Stimulated activated CD4-positive, alpha-beta T cell treated with anti-CD3 and anti-CD28 coated beads, Interleukin-4, amount 100 ng/mL, for 48 hours (primary cell): ENCODE measurements around the gene CCDC51.
"Not testable (repeated sequence)": the region's sequence is repeated elsewhere in the genome, so short reads cannot be mapped to it uniquely, and the experiment has no call there.

ENCODE experiments used
- DNase-seq, 2 donors: peaks; one replicate each; pipeline ENCODE4 v3.0.0-alpha.2; 2020; ENCODE audit warnings: low read depth in 2 of 2

Gene CCDC51

GRCh38 chr3:48406443-48407431 is 33.2 kb downstream of the CCDC51 start:
- DNase-seq, result no peak

- DNase-seq, result no peak
Measured at GRCh38 chr3:48405971-48406370, 33.9 kb downstream of the CCDC51 start.

DNA sequence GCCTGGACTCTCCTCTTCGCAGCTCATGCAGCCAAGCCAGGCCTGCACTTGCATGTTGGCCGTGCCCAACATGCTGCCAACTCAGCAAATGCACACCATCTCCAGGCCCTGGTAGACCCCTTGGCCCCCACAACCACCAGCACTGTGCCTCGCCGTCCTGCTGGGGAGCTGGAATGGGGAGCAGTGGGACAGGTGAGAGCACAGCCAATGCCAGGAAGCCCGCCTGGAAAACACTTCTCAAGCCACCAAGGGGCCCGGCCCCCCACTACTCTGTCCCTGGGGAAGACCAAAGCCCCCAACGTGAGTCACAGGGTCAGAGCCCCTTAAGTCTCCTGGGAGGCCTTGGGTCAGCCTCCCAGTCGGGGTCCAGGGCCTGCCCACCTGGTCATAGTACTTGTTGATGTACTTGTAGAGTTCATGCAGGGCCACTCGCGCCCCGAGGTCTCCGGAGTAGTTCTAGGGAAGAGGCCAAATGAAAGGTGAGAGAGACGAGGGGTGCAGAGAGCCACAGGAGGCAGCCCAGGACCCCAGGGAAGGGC is 34.5 kb downstream of the CCDC51 start:
- no peak for DNase-seq

DNA sequence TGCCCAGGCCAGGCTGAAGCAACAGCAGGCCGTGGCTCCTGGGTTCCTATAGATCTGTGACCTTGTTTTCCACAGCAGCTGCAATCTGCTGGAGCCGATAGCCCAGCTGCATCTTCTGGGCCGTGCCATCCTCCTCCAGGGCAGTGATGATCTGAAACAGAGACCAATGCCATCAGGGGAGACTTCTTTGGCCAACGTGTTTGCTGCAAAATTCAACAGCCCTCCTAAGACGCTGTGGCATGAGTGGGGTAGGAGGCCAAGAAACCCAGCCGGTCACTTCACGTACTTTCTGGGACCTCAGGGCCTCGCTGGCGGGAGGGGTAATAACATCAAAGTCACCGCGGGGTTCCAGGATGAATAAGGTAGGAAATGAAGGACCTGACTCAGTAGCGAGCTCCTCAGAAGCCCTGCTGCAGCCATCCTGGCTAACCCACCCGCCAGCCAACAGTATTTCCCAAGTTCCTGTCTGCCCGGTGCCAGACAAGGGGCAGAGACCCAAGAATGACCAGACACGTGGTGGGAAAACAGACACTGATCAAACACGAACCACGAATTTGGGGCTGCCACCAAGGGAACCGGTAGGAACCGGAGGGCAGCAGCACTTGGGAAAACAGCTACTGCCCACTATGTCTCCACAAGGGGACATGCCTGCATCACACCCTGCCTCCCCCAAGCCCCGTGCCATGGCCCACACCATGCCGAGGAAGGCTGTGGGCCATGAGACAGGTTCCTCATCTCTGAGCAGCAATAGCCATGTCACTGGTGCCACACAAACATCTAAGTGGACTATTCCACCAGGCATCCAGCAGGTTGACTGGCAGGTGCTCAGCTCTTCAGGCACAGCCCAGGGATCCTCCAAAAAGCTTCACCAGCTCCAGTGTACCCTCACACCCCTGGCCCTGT is 35.2 kb downstream of the CCDC51 start:
- DNase-seq, result no peak

DNA sequence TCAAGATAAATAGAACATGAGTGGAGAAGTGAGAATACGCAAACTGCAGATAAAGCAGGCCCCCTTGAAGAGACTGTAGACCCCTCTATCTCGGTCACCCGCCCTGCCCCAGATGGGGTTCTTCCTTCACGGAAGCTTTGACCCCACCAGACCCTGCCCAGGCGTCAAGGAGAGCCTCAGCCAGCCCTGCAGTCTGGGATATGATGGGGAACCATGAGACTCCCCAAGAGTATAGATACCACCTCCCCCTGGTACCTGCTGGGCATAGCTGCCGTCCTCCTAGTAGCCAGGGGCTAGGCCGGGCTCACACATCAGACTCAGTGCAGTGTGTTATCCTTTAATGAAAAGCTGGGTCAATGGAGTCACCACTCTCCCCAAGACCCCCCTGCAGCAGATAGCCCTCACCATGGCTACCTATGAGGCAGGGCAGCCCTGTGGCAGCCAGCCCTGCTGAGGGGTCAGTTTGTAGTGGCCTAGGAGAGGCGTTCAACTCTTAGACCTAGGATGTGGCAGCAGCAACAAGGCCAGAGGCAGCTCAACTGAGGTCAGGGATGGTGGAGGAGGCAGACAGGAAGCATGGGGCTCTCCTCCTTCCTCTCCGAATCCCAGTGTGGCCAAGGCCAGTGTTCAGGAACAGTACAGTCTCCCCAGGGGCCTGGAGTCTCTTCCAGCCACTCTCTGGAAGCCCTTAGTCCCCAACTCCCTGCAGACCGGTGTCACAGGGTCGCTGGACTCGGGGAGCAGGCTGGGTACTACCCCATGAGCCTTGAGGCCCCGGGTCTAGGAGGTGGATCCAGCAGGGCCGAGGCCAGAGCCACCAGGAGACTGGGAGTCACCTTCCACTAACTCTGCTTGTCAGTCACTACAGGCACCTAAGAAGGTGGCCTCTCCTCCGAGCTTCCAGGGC is 36.1 kb downstream of the CCDC51 start:
- DNase-seq, result no peak

DNA sequence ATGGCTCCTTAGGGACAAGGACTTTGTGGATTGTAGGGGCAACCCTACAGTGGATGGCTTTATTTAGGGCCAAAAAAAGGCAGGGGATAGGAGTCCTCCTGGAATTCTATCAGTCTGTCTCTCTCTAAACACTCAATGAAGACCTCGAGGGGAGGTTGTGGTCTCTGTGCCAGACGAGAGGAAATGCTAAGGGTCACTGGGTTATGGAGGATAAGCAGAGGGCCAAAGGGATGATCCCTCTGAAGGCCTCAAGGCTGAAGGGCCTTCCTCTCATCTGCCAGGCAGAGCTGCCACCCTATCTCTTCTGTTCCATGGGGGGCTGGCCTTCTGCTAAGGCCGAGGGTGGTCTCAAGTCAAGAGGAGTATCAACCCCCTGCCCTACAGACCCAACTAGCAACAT is 37.0 kb downstream of the CCDC51 start:
- DNase-seq, result no peak

DNA sequence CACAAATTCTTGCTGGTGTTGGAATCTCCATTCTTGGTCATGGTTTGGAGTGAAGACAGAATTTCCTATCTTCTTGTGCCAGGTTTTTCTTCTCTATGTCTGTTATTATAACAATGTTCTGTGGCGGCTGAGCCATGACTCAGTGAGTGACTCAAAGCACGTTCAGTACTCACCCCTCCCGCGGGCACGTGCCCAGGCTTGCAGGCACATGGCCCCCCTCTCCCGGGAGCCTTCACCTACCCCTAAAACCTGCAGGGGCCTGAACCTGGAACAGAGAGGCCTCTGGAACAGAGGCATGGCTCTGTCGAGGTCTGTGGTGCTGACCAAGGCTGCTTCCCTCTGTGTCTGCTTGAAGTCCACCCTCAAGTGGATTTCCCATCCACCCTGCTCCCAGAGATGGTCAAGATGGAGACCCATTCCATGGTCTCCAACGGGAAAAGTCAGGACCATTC is 37.6 kb downstream of the CCDC51 start:
- no peak for DNase-seq

GRCh38 chr3:48401434-48401901 is 38.5 kb downstream of the CCDC51 start:
- DNase-seq, result not testable (repeated sequence)

- DNase-seq, result peak; percentile 36 to 44
Measured at GRCh38 chr3:48400824-48401433, 39.0 kb downstream of the CCDC51 start.

DNA sequence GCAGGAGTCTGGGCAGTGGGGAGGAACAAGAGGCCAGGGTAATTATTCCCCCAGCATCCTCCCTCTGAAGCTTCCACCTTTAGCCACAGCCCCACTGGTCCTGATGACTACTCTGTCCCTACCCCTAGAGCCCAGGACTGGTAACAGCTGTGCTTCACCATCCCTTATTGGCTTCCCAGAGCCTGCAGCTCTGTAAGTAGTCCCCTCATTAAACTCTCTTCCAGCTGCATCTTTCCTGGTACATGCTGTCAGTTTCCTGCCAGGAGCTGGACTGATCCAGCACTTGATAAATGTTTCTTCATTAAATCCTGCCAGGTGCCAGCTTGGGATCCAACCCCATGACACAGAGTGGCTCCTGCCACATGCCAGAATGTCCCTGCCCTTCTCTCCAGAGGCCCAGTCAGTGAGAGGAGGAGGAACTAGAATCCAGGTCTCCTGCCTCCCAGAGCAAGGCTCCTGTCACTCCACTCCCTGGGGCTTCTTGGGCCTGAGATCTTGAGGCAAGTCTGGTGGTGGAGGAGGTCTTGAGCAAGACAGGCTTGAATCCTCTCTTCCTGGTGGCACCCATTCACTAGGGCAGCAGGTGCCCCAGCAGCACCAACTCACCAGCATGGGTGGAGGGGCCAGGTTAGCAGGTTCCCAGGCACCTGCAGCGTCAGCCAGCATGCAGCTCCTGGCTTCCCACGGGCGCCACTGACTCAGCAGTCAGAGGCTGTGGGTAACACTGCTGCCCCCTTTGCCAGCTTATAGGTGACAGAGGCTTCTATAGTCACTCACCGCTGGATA is 40.3 kb downstream of the CCDC51 start:
- DNase-seq, result no peak

DNA sequence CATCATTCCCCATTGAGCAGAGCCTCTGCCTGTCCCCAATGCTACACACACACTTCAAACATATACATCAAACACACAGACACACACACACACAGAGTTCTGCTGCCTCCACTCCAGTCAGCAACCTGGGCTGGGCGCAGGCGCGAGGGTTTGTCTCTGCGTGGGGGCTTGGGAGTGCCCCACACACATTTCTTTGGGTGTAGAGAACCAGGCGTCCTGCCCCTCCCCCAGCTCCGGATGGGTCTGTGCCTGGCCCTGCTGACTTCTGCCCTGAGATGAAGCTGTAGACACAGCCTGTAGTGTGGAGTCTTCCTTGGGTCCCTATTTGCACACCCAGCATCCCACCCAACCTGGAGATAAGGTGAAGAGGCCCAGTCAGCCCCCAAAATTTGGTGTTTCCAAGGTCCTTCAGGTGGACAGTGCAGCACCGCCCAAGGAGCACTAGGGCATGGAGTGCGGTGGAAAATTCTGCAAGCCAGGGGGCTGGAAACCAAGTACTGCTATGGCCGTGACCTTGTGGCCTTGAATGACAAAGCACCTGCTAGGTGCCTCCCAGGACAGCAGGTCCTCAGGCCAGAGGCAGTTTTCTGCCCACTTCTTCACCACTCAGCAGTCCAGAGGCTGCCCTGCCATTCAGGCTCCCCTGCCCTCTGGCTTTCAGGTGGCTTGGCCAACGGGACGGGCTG is 41.1 kb downstream of the CCDC51 start:
- DNase-seq, result no peak

GRCh38 chr3:48397767-48398681 is 41.9 kb downstream of the CCDC51 start:
- DNase-seq, result no peak

DNA sequence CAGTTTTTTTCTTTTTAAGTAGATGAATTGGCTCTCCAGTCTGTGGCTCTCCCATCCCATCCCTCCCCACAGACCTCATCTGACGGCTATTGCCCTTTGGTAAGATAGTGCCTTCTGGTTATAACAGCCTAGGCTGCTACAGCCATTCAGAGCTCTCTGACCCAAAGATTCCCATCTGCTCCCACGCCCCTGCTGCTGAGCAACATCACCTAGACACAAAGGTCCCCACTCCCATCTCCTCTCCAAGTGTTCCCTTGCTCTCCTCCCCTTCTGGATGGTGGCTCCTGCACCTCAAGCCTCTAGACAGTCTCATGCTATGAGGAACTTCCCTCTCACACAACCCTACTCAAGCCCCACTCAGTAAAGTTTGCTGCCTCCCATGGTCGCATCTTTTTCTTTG is 44.2 kb downstream of the CCDC51 start:
- DNase-seq, result no peak

GRCh38 chr3:48394391-48394790 is 45.5 kb downstream of the CCDC51 start:
- DNase-seq, result no peak

DNA sequence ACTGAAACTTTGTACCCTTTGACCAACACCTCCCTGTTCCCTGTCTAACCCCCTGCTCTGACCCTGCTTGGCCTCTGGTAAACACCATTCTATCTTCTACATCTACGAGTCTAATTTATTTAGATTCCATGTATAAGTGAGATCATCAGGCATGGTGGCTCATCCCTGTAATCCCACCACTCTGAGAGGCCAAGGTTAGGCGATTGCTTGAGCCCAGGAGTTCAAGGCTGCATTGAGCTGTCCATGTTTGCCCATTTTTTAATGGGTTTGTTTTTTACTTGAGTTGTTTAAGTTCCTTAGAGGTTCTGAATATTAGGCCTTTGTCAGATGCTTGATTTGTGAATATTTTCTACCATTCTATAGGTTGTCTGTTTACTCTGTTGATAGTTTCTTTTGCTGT is 51.0 kb downstream of the CCDC51 start:
- DNase-seq, result no peak

DNA sequence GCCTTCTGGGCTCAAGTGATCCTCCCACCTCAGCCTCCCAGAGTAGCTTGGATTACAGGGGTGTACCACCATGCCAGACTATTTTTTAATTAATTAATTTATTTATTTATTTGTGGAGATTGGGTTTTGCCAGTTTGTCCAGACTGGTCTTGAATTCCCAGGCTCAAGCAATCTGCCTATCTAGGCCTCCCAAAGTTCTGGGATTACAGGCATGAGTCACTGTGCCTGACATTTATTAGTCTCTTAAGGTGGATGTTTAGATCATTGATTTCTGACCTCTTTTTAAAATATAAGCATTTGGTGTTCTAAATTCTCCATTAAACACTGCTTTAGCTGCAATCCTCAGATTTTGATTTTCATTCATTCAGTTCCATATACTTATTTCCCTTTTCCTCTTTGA is 52.3 kb downstream of the CCDC51 start:
- no peak for DNase-seq
